Chondrocyte (in vitro differentiated cells): ENCODE results near the gene VCL. TPM values are rescaled to one million over a fixed set of nuclear protein-coding genes. Genes with fewer than 3 reads are reported as not detected.
A peak's percentile ranks its signal among the peaks of the same experiment; 100 is the strongest.

Source experiments
- DNase-seq: peaks from one replicate; pipeline ENCODE4 v3.0.0; 2021; ENCODE audit warnings: mixed read lengths, low spot score
- H3K27ac Mint-ChIP-seq: one replicate; pipeline ENCODE4 v1.8.0; 2021; ENCODE audit warnings: mild to moderate bottlenecking, moderate library complexity, mixed read lengths; ENCODE audit not compliant: unreplicated experiment
- H3K27me3 Mint-ChIP-seq: 2 replicates; pipeline ENCODE4 v1.8.0; 2021; ENCODE audit warnings: low read depth, mixed read lengths
- H3K36me3 Mint-ChIP-seq: 2 replicates; pipeline ENCODE4 v1.8.0; 2021; ENCODE audit warnings: low read depth, mixed read lengths
- H3K4me1 Mint-ChIP-seq: 2 replicates; pipeline ENCODE4 v1.8.0; 2021; ENCODE audit warnings: low read depth, mild to moderate bottlenecking, mixed read lengths
- H3K4me3 Mint-ChIP-seq: one replicate; pipeline ENCODE4 v1.8.0; 2021; ENCODE audit warnings: mild to moderate bottlenecking, moderate library complexity, mixed read lengths; ENCODE audit not compliant: unreplicated experiment
- H3K9me3 Mint-ChIP-seq: 2 replicates; pipeline ENCODE4 v1.8.0; 2021; ENCODE audit warnings: low read depth, mixed read lengths
- CTCF ChIP-seq: fragments of 200-600 bp; sonication (generic); IDR thresholded peaks from 2 replicates; pipeline ENCODE4 v1.5.0; 2021; ENCODE audit warnings: antibody characterized with exemption, mild to moderate bottlenecking, moderate library complexity
- total RNA-seq: library from RNA; stranded (reverse); gene quantifications from 3 replicates; pipeline ENCODE4 v1.2.1, GENCODE V29; 2021

Gene VCL
- total RNA-seq, 1 donor from 2014 or later: 498 TPM

DNA sequence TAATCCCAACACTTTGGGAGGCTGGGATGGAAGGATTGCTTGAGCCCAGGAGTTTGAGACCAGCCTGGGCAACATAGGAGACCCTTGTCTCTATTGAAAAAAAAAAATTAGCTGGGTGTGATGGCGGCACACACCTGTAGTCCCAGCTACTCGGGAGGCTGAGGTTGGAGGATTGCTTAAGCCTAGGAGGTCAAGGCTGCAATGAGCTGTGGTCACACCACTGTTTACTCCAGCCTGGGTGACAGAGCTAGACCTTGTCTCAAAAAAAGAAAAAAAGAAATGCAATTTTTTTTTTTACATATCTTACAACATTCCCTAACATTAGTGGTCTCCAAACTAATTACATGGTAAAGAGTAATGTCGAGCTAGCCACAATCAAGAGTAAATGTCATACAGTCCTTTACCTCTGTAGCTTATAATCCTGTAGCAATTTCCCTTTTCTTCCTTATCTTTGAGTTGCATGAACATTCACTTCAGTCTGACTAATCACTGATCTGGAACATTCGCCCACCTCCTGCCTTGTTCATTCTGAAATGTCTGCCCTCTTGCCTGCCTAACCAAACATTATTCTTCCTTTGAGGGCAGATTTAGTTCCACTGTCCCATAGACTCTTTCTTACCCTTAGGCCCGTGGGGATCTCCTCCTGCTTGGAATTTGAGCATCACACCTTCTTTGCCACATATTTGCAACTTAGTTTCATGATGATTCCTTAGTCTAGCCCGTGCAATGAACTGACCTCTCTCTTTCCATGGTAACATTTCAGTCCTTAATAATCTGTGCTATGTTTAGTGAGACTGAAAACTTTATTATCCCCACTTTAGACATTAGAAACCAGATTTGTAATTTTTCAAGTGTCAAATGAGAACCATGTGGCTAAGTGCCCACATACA, 4.8 kb upstream of the VCL start:
- DNase-seq: no peak
- Mint-ChIP-seq H3K9me3 (no peaks in the 10 kb centered on the region), H3K36me3 (no peaks in the 10 kb centered on the region), H3K27ac (peak overlapping the region; percentile 67), H3K4me3 (no peak overlapping the region), H3K27me3 (no peaks in the 10 kb centered on the region), H3K4me1 (peaks cover 25% of the 10 kb centered on the region)
- no peak for TF ChIP-seq CTCF

GRCh38 chr10:73995035-73995358, 2.9 kb upstream of the VCL start:
- no peak overlapping the region for H3K27ac Mint-ChIP-seq
- no peaks in the 10 kb centered on the region for H3K9me3 Mint-ChIP-seq
- no peak overlapping the region for H3K4me3 Mint-ChIP-seq
- no peak for TF ChIP-seq CTCF
- peaks cover 4% of the 10 kb centered on the region for H3K36me3 Mint-ChIP-seq
- no peak for DNase-seq
- peaks cover 30% of the 10 kb centered on the region for H3K4me1 Mint-ChIP-seq
- no peaks in the 10 kb centered on the region for H3K27me3 Mint-ChIP-seq

- Mint-ChIP-seq H3K27me3 (no peaks in the 10 kb centered on the region), H3K27ac (peak overlapping the region; percentile 94), H3K4me3 (peak overlapping the region; percentile 84), H3K9me3 (no peaks in the 10 kb centered on the region), H3K4me1 (peaks cover 46% of the 10 kb centered on the region), H3K36me3 (peaks cover 14% of the 10 kb centered on the region)
- TF ChIP-seq CTCF: no peak
- DNase-seq: no peak
Observed at GRCh38 chr10:73997461-73997786, 492 bp upstream of the VCL start.

- DNase-seq: no peak
- no peaks in the 10 kb centered on the region for H3K27me3 Mint-ChIP-seq
- H3K4me3 Mint-ChIP-seq: peak overlapping the region; percentile 100
- H3K27ac Mint-ChIP-seq: peak overlapping the region; percentile 98
- no peaks in the 10 kb centered on the region for H3K9me3 Mint-ChIP-seq
- H3K36me3 Mint-ChIP-seq: peaks cover 17% of the 10 kb centered on the region
- peaks cover 51% of the 10 kb centered on the region for H3K4me1 Mint-ChIP-seq
- TF ChIP-seq CTCF: no peak
Observed at GRCh38 chr10:73998623-73998928, 660 bp downstream of the VCL start.

GRCh38 chr10:73998929-73999691, 1.2 kb downstream of the VCL start:
- peaks cover 17% of the 10 kb centered on the region for H3K36me3 Mint-ChIP-seq
- peaks cover 53% of the 10 kb centered on the region for H3K4me1 Mint-ChIP-seq
- peak; percentile 77 for TF ChIP-seq CTCF
- H3K27me3 Mint-ChIP-seq: no peaks in the 10 kb centered on the region
- peak overlapping the region; percentile 100 for H3K4me3 Mint-ChIP-seq
- H3K9me3 Mint-ChIP-seq: no peaks in the 10 kb centered on the region
- DNase-seq: peak; percentile 81
- peak overlapping the region; percentile 98 for H3K27ac Mint-ChIP-seq
